AG04449 (cell line): ENCODE data around the gene NUP85.

Experiments used
- CTCF ChIA-PET: fragments of 350-600 bp; formaldehyde crosslinking; extraction: SDS; loops from one replicate; lab custom pipeline; 2021; ENCODE audit warnings: antibody characterized with exemption; lab: Yijun Ruan, JAX
- POLR2A ChIA-PET: fragments of 400-600, 350-600 bp; formaldehyde crosslinking; extraction: SDS; loops from one replicate; lab custom pipeline; 2020; ENCODE audit warnings: antibody characterized with exemption, inconsistent platforms; lab: Yijun Ruan, JAX
- DNase-seq: peaks from one replicate; pipeline ENCODE4 v3.0.0-alpha.2; 2010; ENCODE audit warnings: low read depth, low spot score
- H3K4me3 ChIP-seq: 2 replicates; pipeline ENCODE4 v1.5.1; 2011; ENCODE audit warnings: low read depth, mild to moderate bottlenecking, control low read depth, low read length
- TF ChIP-seq, protein P1 (sequence below): IDR thresholded peaks from one replicate; pipeline ENCODE4 v1.5.1; 2011; ENCODE audit warnings: mild to moderate bottlenecking, moderate library complexity, low read length, control low read depth, inconsistent platforms; ENCODE audit not compliant: insufficient read depth; ENCODE audit errors: missing control alignments

Gene NUP85

DNA sequence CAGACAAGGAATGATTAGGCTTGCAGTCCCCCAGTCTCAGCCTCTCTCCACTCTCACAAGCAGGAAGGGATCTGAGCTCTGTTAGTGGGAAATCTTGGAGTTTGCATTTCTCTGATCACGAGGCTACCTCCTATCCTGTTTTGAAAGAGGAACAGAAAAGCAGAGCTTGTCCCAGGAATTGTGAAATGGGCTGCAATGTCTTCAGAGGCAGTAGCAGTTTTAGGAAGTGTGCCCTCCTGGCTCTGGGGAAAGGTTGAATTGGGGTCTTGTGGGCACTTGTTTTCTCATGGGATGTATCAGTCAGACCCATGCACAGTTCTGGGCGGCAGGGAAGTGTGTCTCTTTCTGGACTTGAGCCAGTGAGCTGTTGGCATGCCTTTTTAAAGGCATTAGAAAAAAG, 22.8 kb downstream of the NUP85 start:
- POLR2A ChIA-PET, result no interaction called here
- CTCF ChIA-PET, result interaction anchor here (1.7 to 4.9 kb wide), 3 partner anchors 12 to 184 kb away, joined by 5 to 47 read pairs (median 20); no protein-coding TSS in a partner anchor
- DNase-seq, result no peak
- no peak overlapping the region for H3K4me3 ChIP-seq
- TF ChIP-seq, protein P1, sequence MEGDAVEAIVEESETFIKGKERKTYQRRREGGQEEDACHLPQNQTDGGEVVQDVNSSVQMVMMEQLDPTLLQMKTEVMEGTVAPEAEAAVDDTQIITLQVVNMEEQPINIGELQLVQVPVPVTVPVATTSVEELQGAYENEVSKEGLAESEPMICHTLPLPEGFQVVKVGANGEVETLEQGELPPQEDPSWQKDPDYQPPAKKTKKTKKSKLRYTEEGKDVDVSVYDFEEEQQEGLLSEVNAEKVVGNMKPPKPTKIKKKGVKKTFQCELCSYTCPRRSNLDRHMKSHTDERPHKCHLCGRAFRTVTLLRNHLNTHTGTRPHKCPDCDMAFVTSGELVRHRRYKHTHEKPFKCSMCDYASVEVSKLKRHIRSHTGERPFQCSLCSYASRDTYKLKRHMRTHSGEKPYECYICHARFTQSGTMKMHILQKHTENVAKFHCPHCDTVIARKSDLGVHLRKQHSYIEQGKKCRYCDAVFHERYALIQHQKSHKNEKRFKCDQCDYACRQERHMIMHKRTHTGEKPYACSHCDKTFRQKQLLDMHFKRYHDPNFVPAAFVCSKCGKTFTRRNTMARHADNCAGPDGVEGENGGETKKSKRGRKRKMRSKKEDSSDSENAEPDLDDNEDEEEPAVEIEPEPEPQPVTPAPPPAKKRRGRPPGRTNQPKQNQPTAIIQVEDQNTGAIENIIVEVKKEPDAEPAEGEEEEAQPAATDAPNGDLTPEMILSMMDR, result no peak

DNA sequence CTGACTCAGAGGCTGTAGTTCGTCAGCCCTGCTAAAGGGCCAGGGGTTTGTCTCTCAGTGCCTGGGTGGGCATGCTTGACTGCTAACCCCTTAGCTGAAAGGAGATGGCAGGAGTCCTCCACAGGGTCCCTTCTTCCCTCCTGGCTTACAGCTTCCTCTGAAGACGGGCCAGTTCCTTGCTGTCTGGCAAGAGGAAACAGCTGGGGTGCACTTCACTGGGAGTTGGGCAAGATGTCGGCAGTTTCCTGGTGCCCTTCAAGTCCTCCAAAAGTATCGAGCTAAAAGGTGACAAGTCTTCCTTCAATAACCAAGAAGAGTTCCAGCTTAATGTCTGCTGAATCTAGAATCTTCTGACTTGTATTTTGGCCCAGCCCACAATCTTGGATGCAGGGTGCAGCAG, 23.4 kb downstream of the NUP85 start:
- no peak for DNase-seq
- POLR2A ChIA-PET, result interaction anchor here (1.1 kb wide), 1 partner anchor 10 kb away, joined by 3 read pairs; no protein-coding TSS in a partner anchor

DNA sequence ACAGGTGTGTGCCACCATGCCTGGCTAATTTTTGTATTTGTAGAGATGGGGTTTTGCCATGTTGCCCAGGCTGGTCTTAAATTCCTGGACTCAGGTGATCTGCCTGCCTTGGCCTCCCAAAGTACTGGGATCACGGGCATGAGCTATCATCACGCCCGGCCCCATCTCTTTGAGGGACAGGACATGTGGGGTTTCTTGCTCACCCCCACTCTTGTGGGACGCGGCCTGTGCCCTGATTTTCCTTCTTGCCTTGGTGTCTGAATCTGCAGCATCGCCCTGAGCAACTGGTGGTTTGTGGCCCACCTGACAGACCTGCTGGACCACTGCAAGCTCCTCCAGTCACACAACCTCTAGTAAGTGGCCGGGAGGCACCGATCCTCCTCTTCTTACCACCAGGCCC, 25.6 kb downstream of the NUP85 start:
- ChIA-PET CTCF (interaction anchor here (1.1 to 4.9 kb wide), 5 partner anchors 9 to 117 kb away, joined by 3 to 47 read pairs (median 14); partner anchors contain the start of gene NUP85), POLR2A (interaction anchor here (0.6 kb wide), 1 partner anchor 14 kb away, joined by 3 read pairs; no protein-coding TSS in a partner anchor)
- TF ChIP-seq, protein P1, result no peak

More for the DNA sequence above, 23.4 kb downstream of the NUP85 start:
- H3K4me3 ChIP-seq, result no peak overlapping the region
- TF ChIP-seq, protein P1, result no peak
- CTCF ChIA-PET, result interaction anchor here (1.1 to 4.9 kb wide), 4 partner anchors 9 to 184 kb away, joined by 5 to 47 read pairs (median 13); no protein-coding TSS in a partner anchor

DNA sequence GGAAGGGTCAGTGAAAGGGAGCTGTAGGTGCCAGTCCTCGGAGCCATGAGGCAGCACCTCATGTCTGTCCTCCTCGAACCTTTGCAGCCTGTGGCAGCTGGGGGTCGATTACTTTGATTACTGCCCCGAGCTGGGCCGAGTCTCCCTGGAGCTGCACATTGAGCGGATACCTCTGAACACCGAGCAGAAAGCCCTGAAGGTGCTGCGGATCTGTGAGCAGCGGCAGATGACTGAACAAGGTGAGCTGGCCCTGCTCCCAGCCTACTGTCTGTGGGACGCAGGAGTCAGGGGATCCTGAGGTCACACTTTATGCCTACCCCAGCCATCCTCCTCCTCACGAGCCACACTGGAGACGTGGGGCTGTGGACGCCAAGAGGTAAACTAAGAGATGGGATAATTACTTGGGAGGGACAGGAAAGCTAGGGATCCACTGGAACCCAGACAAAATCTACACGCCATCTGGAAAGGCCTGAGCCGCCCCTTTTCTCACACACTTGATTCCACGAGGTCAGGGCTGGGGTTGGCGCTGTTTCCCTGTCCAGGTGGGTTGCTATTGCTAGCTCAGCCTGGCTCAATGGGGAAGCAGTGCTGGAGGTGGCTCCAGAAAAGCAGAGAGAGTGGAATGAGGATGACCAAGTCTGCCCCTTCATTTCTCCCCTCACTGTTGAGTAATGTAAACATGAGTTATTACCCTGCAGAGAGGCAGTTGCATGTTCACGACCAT, 26.4 kb downstream of the NUP85 start:
- no peak for DNase-seq
- CTCF ChIA-PET, result interaction anchor here (1.0 to 4.9 kb wide), 5 partner anchors 8 to 118 kb away, joined by 3 to 47 read pairs (median 14); no protein-coding TSS in a partner anchor
- POLR2A ChIA-PET, result interaction anchor here (0.6 kb wide), 1 partner anchor 30 kb away, joined by 3 read pairs; no protein-coding TSS in a partner anchor
- TF ChIP-seq, protein P1, result no peak
- no peak overlapping the region for H3K4me3 ChIP-seq

More for the DNA sequence above, 25.6 kb downstream of the NUP85 start:
- DNase-seq, result no peak
- no peak overlapping the region for H3K4me3 ChIP-seq

DNA sequence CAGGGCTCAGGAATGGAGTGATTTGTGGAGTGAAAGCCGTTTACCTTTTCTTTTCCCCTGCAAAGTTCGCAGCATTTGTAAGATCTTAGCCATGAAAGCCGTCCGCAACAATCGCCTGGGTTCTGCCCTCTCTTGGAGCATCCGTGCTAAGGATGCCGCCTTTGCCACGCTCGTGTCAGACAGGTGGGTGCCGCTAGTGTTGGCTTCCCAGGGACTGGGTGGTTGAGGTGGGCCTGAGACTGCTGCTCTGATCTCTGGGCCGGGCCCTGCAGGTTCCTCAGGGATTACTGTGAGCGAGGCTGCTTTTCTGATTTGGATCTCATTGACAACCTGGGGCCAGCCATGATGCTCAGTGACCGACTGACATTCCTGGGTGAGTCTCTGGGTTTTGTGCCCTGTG, 27.3 kb downstream of the NUP85 start:
- TF ChIP-seq, protein P1, result no peak
- no peak overlapping the region for H3K4me3 ChIP-seq
- CTCF ChIA-PET, result interaction anchor here (1.0 to 4.9 kb wide), 3 partner anchors 7 to 119 kb away, joined by 3 to 47 read pairs (median 20); no protein-coding TSS in a partner anchor
- DNase-seq, result no peak
- POLR2A ChIA-PET, result no interaction called here
